CD1c-positive myeloid dendritic cell (primary cell): ENCODE results near the gene FARSB.

ENCODE experiments used
- DNase-seq: peaks from one replicate; pipeline ENCODE4 v3.0.0-alpha.2; 2016; ENCODE audit errors: extremely low spot score

The FARSB gene

DNA sequence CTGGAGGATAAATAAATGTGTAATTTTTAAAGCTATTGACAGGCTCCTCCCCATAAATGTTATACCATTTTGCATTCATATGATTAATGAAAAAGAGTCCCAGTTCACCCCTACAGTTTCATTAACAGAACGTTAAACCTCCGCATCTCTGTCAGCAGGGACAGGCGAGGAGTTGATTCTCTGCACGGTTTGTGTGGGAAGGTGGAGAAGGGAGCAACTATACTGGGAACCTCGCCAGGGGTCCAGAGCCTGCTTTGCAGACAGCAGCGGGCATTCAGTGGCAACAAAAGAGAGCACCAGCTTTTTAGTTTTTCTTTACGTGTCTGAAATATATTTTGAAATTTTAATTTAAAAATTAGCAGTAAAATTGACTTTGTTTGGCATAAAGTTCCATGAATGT lies 101.4 kb downstream of the FARSB start:
- no peak for DNase-seq

DNA sequence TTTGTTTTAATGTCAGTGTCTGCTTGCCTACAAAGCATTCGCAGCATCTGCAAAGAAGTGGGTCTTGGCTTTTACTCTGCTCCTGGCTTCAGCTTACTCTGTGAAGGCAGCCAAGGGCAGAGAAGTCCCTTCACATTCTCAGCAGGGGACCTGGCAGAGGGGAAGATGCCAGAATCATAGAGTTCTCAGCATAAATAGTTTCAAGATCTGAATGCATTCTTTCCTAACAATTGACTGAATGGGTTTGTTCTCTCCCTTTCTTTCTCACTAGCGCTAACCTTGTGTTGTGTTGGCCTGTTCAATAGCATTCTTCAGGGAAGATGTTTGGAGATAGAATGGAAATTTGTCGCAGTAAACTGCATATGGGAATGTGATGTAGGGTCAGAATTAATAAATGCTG lies 106.9 kb downstream of the FARSB start:
- no peak for DNase-seq

DNA sequence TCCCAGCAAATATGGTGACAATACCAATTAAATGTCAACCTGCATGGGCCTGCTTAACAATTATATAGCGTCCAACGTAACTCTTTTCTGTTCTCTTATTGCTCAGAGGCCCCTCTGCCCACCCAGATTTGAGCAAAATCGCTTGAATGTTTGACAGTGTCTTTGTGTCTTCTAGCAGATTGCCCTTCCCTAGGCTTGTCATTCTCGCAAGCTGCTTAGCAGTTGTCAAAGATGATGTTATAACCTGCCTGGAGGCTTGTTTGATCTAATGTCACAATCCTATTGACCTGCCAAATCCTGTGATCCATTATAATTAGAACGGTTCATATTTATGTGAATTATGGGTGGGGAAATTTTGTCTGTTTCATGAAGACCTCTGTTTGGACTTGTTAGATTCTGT lies 108.8 kb downstream of the FARSB start:
- DNase-seq: no peak

DNA sequence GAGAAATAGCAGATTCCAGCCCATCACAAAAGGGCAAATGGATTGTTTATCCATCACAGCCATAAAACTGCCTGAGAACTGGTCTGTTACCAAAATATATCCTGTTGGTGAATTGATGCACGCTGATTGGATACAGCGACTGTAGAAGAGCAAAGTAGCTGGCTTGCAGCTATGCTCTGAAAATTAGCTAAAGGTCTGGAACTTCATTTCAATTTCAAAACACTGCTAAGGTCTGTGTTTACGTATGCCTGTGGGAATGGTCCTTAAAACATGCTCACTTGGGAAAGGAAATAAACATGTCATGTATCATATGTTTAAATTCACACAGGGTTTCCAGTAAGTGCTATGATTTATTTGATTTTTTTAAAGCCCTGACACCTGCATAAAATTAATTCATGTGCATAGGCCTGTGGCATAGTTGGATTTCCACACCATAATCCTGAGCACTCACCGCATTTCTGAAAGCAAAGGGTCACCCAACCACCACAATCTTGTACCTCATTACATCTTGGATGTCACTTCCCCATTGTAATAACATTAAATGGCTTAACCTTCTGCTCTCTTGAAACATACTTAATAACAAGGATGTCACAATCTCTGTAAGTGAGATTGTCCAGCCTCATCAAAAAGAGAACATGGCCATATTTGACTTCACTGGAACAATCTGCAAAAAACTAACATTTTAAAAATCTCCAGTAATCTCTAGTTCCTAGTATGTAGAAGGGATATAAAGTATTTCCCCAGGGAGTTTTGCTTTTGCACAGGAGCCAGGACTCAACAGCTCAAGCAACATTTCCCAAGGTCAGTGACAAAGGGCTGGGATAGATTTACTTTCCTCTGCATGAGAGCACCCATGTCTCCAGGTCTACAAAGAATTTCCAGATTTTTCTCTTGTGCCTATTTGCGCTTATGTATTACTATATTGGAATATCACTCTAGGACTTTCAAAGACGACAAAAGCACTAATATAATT lies 109.8 kb downstream of the FARSB start:
- no peak for DNase-seq

DNA sequence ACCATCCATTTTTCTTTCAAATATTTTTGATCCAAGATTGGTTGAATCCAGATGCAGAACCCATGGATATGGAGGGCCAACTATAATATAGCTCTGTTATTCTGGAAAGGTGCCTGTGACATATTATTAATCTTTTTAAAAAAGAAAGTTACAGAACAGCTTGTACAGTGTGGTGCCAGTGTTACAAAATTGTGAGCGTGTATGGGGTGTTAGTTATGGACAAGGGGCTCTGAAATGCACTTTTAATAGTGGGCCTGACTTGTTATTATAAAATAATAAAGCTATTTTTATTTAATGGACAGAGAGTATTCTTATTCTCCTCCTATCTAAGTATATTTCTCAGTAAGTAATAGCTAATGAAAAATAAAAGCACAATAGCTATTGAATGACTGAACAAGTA lies 111.2 kb downstream of the FARSB start:
- DNase-seq: no peak

DNA sequence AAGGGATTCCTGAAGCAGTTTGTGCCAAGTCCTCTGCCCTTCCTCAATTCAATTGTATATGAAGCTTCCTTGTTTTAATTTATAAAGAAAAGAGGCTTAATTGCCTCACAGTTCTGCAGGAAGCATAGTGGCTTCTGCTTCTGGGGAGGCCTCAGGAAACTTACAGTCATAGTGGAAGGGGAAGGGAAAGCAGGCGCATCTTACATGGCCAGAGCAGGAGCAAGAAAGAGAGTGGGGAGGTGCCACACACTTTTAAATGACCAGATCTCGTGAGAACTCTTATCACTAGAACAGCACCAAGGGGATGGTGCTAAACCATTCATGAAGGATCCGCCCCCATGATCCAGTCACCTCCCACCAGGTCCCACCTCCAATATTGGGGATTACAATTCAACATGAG lies 117.4 kb downstream of the FARSB start:
- DNase-seq: peak; percentile 11

DNA sequence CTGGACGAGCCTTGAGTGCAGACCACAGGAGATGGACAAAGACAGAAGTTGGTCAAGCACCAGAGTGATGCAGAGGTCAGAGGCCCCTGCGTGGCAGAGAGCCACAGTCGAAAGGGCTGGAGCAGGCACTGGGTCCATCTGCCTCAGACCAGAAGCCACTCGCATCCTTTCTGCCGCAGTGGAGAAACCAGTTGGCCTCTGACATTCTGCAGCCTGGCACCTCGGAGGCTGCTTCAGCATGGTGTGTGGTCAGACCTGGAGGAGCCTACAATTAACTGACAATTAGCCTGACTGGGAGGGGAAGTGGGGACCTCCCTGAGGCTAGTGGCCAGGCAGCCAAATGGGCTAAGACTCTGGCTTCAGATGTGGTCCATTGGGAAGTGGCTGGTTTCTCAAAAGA lies 120.4 kb downstream of the FARSB start:
- DNase-seq: no peak

DNA sequence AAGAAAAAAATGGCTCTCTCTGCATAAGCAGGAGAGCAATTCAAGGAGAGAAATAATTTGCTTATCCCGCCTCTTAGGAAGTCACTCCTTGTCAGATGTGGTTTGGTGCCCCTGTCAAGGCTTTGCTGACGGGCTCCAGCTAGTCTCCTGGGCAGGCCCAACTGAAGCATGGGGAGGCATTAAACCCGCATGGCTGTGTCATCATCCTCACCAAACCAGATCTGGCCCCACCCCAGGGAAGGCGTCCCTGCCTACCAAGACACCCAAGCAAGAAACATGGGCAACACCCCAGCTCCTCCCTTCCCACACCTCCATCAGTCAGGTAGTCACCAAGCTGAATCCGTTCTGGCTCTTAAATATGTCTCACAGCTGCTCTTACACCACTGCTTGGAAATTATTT lies 123.6 kb downstream of the FARSB start:
- no peak for DNase-seq

DNA sequence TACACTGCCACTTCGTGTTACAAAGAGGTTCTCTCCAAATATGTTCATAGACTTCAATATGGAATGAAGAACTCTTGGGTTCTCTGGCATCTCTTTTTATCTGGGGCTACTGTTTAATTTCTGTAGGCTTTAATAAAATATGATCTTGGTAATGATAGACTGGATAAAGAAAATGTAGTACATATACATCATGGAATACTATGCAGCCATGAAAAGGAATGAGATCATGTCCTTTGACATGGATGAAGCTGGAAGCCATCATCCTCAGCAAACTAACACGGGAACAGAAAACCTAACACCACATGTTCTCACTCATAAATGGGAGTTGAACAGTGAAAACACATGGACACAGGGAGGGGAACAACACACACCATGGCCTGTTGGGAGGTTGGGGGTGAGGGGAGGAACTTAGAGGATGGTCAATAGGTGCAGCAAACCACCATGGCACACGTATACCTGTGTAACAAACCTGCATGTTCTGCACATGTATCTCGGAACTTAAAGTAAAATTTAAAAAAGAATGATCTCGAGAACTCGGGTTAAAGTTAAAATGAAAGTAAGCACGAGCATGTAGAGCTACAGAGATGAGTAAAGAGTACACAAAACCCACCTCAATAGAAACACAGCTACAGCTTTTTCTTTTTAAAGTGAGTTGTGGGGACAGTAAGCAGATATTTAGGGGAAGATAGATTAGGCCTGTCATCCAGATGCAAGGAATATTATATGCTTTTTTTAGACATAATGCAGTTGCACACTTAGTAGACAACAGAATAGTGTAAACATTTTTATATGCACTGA lies 129.2 kb downstream of the FARSB start:
- no peak for DNase-seq

DNA sequence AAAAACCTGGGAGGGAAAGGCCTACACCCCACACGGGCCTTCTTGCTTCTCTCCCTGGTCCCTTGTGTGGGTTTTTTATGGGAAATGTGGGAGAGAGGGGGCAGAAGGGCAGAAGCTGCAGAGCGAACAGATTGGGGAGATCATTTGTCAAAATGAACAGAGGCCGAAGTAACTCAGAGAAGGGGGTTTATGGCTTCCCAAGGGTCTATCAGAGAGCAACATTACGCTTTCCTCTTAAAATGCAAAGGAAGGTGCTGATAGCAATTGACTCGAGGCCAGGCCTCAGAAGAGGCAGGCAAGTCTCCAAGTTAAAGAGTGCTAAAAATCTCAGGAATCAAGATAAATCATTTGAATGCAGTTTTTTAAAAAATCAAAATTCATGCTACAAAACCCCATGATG lies 130.1 kb downstream of the FARSB start:
- no peak for DNase-seq

DNA sequence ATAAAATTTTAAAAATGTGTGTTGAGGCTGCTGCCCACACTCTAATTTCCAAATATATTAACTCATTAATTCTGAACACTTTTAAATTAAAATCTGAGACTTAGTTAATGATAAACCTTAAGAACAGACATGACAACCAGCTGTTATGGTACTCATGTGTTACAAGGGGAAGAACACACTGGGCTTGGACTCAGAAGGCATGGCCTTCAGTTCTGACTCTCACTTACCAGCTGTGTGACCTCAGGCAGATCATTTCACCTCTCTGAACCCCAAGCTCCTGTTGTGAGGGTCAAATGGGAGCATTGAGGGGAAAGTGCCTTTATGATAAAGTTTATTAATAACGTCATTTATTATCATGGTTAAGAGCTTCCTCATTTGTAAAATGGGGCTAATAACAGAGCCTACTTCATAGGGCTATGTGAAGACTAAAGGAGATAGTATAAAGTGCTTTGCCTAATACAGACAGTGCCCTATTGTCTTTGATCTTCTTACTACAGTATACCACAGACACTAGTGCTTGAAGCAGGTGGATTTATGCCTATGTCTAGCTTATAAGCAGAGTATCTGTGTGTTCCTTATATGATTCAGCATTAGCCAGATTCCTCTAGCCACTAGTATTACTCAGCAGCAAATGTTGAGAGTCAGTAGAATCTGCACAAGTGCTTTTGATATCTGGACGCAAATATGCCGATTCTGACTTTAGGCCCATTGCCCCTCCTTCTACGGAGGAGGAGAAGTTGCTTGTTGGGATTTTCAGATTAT lies 131.9 kb downstream of the FARSB start:
- no peak for DNase-seq

DNA sequence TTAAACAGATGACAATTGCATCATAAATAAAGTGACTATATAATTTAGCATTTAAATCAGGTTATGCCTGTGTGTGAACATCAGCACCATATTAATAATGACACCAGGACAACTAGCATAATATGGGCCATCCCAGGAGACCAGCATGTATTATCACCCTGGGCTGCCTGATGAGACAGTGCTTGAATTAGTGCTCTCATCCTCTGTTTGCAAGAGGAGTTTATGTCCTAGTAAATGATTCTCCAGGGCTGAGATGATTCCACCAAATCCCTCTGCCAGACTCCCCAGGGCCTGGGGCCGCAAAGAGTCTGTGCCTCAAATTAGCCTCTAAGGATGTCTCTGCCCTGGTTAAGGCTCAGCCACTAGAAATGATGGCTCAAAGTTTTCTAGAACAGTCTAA lies 133.8 kb downstream of the FARSB start:
- no peak for DNase-seq

DNA sequence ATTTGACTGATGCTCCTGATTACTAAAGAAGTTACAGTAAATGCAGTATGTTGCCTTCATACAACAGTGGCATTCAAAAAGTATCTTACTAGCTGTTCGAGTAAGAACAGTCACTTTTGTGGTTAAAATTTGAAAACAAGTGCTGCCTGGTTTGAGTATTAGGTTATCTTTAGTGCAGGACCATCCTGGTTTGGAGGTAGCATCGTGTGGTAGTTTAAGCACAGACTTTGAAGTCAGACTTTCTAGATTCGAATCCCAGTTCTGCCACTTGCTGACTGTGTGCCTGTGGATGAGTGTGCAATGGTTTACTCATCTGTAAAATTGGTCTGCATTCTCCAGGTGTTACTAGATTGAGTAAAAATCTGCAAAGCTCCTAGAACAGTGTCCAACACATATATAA lies 134.8 kb downstream of the FARSB start:
- DNase-seq: no peak
